Aorta (tissue), 5 donors: Measurements from ENCODE around the gene HNRNPAB. TPM values are rescaled to one million over a fixed set of nuclear protein-coding genes. Genes with fewer than 3 reads are reported as not detected.

ENCODE experiments used
- ATAC-seq: fragments of 200-7000 bp; cut with Tn5 transposase; one replicate; pipeline ENCODE4 v1.9.1; 2022; ENCODE audit warnings: moderate library complexity; ENCODE audit not compliant: low FRiP score
- DNase-seq, 2 donors: peaks; one replicate each; pipeline ENCODE4 v3.0.0-alpha.2; 2020
- H3K27ac ChIP-seq, 2 donors: one replicate each; pipeline ENCODE4 v1.5.1; 2013; ENCODE audit warnings: low read length in 2 of 2, mild to moderate bottlenecking in 2 of 2, moderate library complexity in 2 of 2, control low read depth in 1 of 2, inconsistent platforms in 1 of 2, low read depth in 1 of 2
- H3K27me3 ChIP-seq, 2 donors: one replicate each; pipeline ENCODE4 v1.6.1; 2013; ENCODE audit warnings: control low read depth in 1 of 2, low read length in 1 of 2, mild to moderate bottlenecking in 1 of 2, moderate library complexity in 1 of 2; ENCODE audit not compliant: insufficient read depth in 2 of 2, control insufficient read depth in 1 of 2
- H3K36me3 ChIP-seq, 2 donors: one replicate each; pipeline ENCODE4 v1.6.1; 2013; ENCODE audit warnings: control low read depth in 1 of 2, low read length in 1 of 2, mild to moderate bottlenecking in 1 of 2; ENCODE audit not compliant: insufficient read depth in 2 of 2, control insufficient read depth in 1 of 2
- H3K4me1 ChIP-seq, 2 donors: one replicate each; pipeline ENCODE4 v1.6.1; 2013; ENCODE audit warnings: low read length in 2 of 2, control low read depth in 1 of 2, mild to moderate bottlenecking in 1 of 2, moderate library complexity in 1 of 2; ENCODE audit not compliant: insufficient read depth in 2 of 2, control insufficient read depth in 1 of 2
- H3K4me3 ChIP-seq, 2 donors: one replicate each; pipeline ENCODE4 v1.5.1; 2013; ENCODE audit warnings: low read length in 2 of 2, control low read depth in 1 of 2, mild to moderate bottlenecking in 1 of 2
- H3K9me3 ChIP-seq: one replicate; pipeline ENCODE4 v1.6.1; 2013; ENCODE audit warnings: mild to moderate bottlenecking, low read length; ENCODE audit not compliant: control insufficient read depth
- WGBS, 2 donors: extraction: QIAGEN DNeasy Blood & Tissue Kit; methylation state at CpG; one replicate each; pipeline ENCODE4 v1.1.7; 2013; 5-methylcytosine and 5-hydroxymethylcytosine counted together
- intact Hi-C, 2 donors: fragments of 100-400 bp; cut with DNase I; formaldehyde crosslinking; loops; one replicate each; pipeline versions ENCODE4 v1.14.2 to v1.15.0; 2022
- polyA plus RNA-seq, 2 donors: library from polyadenylated mRNA; stranded (reverse); fragments of 200-250 nt; gene quantifications; one replicate each; pipeline ENCODE4 v1.2.3, GENCODE V29; 2013
- total RNA-seq, 2 donors: library from RNA; stranded (reverse); fragmentation: NEBNext Ultra II Directional; extraction: Animal tissue kit (Norgen Biotek cat#: 25700); gene quantifications; one replicate each; pipeline ENCODE4 v1.2.1, GENCODE V29; 2021
- donor health status: healthy with polysubstance abuse.
- donor health status: Bipolar disorder and iron deficiency.
- donor health status: DM: no; HTN: no; CAD: no.
- donor health status: DM: no; HTN: no; CAD: no.
- donor health status: DM: yes; HTN: yes; CAD: no.

Gene HNRNPAB
- total and polyA plus RNA-seq, 4 donors: 62.5 to 112 (median 82.7) TPM

DNA sequence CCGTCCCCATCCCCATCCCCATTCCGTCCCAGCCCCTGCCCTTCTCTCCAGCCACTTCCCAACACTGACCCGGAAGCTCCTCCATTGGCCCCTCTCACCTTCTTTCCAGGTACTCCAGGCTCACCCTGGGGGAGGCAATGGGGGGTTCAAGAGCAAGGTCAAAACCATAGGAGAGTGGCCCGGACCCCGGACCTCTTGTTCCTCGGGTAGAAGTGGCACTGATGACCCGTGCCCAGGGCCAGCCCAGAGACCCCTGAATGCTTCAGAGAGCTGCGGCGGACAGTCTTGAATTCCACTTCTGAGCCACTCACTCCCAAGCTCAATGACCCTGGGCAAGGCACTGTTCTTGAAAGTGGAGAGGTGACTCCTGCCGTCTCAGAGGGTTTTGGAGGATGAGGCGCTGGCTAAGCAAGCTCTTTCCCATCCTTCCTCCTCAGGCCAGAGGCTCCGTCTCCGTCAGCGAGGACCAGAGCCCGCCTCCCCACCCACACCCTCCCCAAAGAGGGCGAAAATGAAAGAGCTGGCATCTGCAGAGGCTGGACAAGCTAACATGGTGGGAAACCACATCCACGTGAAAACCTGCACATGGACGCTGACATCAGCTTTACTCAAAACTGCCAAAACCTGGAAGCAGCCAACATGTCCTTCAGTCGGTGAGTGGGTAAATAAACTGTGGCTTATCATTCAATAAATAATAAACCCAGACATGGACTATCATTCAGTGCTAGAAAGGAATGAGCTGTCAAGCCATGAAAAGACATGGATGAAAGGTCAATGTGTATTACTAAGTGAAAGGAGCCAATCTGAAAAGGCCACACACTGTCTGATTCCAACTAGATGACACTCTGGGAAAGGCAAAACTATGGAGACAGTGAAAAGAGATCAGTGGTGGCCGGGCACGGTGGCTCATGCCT lies 55.5 kb downstream of the HNRNPAB start:
- Histone ChIP-seq H3K9me3 (no peaks in the 10 kb centered on the region), H3K4me3 (no peak overlapping the region), H3K27ac (no peak overlapping the region), H3K4me1 (no peaks in the 10 kb centered on the region), H3K27me3 (no peaks in the 10 kb centered on the region), H3K36me3 (no peaks in the 10 kb centered on the region)
- WGBS, 2 donors: 69 to 74% methylated on average over 21 of the region's 21 CpGs
- intact Hi-C loops: no loop called here
- DNase-seq: no peak
- ATAC-seq: no peak

Other genes with a start within 250 kb of the HNRNPAB start
- not detected for gene PROP1, start 208.3 kb upstream of the HNRNPAB start, total RNA-seq
- gene PROP1, start 208.3 kb upstream of the HNRNPAB start, polyA plus RNA-seq: not detected
- 1 to 10 TPM in 1 of 2 donors, under 1 TPM in 1; 0.19 to 2.0 TPM for gene N4BP3, start 91.0 kb upstream of the HNRNPAB start, total RNA-seq
- under 1 TPM; 0.03 to 0.13 TPM for gene N4BP3, start 91.0 kb upstream of the HNRNPAB start, polyA plus RNA-seq
- 10 to 100 TPM; 35.0 to 38.8 TPM for gene RMND5B, start 73.5 kb upstream of the HNRNPAB start, total RNA-seq
- 10 to 100 TPM; 28.2 to 38.9 TPM for gene RMND5B, start 73.5 kb upstream of the HNRNPAB start, polyA plus RNA-seq
- gene NHP2, start 50.6 kb upstream of the HNRNPAB start, total RNA-seq: 10 to 100 TPM; 55.7 to 70.6 TPM
- gene NHP2, start 50.6 kb upstream of the HNRNPAB start, polyA plus RNA-seq: 100 to 1,000 TPM in 1 of 2 donors, 10 to 100 TPM in 1; 96.2 to 130 TPM
- not detected for gene GMCL2, start 17.2 kb upstream of the HNRNPAB start, total RNA-seq
- gene GMCL2, start 17.2 kb upstream of the HNRNPAB start, polyA plus RNA-seq: not detected
- 100 to 1,000 TPM in 1 of 2 donors, 10 to 100 TPM in 1; 88.3 to 164 TPM for gene PHYKPL, start 28.3 kb downstream of the HNRNPAB start, total RNA-seq
- 10 to 100 TPM; 16.9 to 72.0 TPM for gene PHYKPL, start 28.3 kb downstream of the HNRNPAB start, polyA plus RNA-seq